Liver (tissue), 9 donors: ENCODE measurements around the gene CLIP1. TPM values are rescaled to one million over a fixed set of nuclear protein-coding genes. Genes with fewer than 3 reads are reported as not detected.

Experiments used
- DNase-seq: peaks from one replicate; pipeline ENCODE4 v3.0.0-alpha.2; 2017; ENCODE audit warnings: low spot score
- H3K27ac ChIP-seq, 2 donors: one replicate each; pipeline ENCODE4 v1.7.0; 2013; ENCODE audit warnings: inconsistent platforms in 2 of 2, low read length in 2 of 2, control low read depth in 1 of 2, low read depth in 1 of 2, mild to moderate bottlenecking in 1 of 2
- H3K27me3 ChIP-seq, 4 donors: one replicate each; pipeline versions ENCODE4 v1.6.1 to v1.7.0; 2013; ENCODE audit warnings: low read length in 3 of 4, inconsistent platforms in 1 of 4, mild to moderate bottlenecking in 1 of 4, moderate library complexity in 1 of 4; ENCODE audit not compliant: control insufficient read depth in 4 of 4, insufficient read depth in 4 of 4
- H3K36me3 ChIP-seq, 4 donors: one replicate each; pipeline versions ENCODE4 v1.6.1 to v1.7.0; 2013; ENCODE audit warnings: low read length in 3 of 4, mild to moderate bottlenecking in 3 of 4, low read depth in 1 of 4, moderate library complexity in 1 of 4; ENCODE audit not compliant: control insufficient read depth in 4 of 4, insufficient read depth in 3 of 4
- H3K4me1 ChIP-seq, 4 donors: one replicate each; pipeline versions ENCODE4 v1.6.1 to v1.7.0; 2013; ENCODE audit warnings: low read length in 3 of 4, mild to moderate bottlenecking in 3 of 4, moderate library complexity in 1 of 4; ENCODE audit not compliant: control insufficient read depth in 4 of 4, insufficient read depth in 4 of 4
- H3K4me3 ChIP-seq, 3 donors: one replicate each; pipeline versions ENCODE4 v1.6.1 to v1.7.0; 2013; ENCODE audit warnings: low read length in 3 of 3, control low read depth in 1 of 3, low read depth in 1 of 3, mild to moderate bottlenecking in 1 of 3
- H3K9ac ChIP-seq, 2 donors: one replicate each; pipeline ENCODE4 v1.7.0; 2013; ENCODE audit warnings: low read length in 2 of 2, mild to moderate bottlenecking in 2 of 2, moderate library complexity in 2 of 2, control low read depth in 1 of 2, low read depth in 1 of 2
- H3K9me3 ChIP-seq, 4 donors: one replicate each; pipeline versions ENCODE4 v1.6.1 to v1.7.0; 2013; ENCODE audit warnings: low read length in 3 of 4; ENCODE audit not compliant: control insufficient read depth in 4 of 4
- ATF3 ChIP-seq: IDR thresholded peaks from 2 replicates; pipeline ENCODE4 v1.6.1; 2016; ENCODE audit warnings: antibody characterized with exemption
- CTCF ChIP-seq: fragments of 150-350 bp; IDR thresholded peaks from 2 replicates; pipeline ENCODE4 v1.5.1; 2017; ENCODE audit warnings: improper control_type of control experiment, low read depth, low read length; ENCODE audit not compliant: missing input control
- FOXA1 ChIP-seq: IDR thresholded peaks from 2 replicates; pipeline ENCODE4 v1.6.1; 2016; ENCODE audit warnings: antibody characterized with exemption
- FOXA2 ChIP-seq: IDR thresholded peaks from 2 replicates; pipeline ENCODE4 v1.6.1; 2016; ENCODE audit warnings: antibody characterized with exemption
- GABPA ChIP-seq, 2 donors: IDR thresholded peaks in 1 of 2; conservative IDR thresholded peaks in 1 of 2; 2 replicates each; pipeline ENCODE4 v1.6.1; 2016; ENCODE audit warnings: antibody characterized with exemption in 2 of 2, mild to moderate bottlenecking in 1 of 2, moderate library complexity in 1 of 2
- HNF4A ChIP-seq, 2 donors: conservative IDR thresholded peaks; 2 replicates each; pipeline ENCODE4 v1.6.1; 2016; ENCODE audit warnings: antibody characterized with exemption in 2 of 2, mild to moderate bottlenecking in 2 of 2
- HNF4G ChIP-seq: IDR thresholded peaks from 2 replicates; pipeline ENCODE4 v1.6.1; 2016; ENCODE audit warnings: antibody characterized with exemption
- JUND ChIP-seq, 2 donors: IDR thresholded peaks; 2 replicates each; pipeline ENCODE4 v1.6.1; 2016; ENCODE audit warnings: antibody characterized with exemption in 2 of 2
- MAX ChIP-seq: IDR thresholded peaks from 2 replicates; pipeline ENCODE4 v1.6.1; 2016; ENCODE audit warnings: antibody characterized with exemption
- REST ChIP-seq: IDR thresholded peaks from 2 replicates; pipeline ENCODE4 v1.6.1; 2016; ENCODE audit warnings: antibody characterized with exemption, mild to moderate bottlenecking
- SP1 ChIP-seq: IDR thresholded peaks from 2 replicates; pipeline ENCODE4 v1.6.1; 2018; ENCODE audit warnings: antibody characterized with exemption, mild to moderate bottlenecking
- YY1 ChIP-seq: IDR thresholded peaks from 2 replicates; pipeline ENCODE4 v1.6.1; 2016; ENCODE audit warnings: antibody characterized with exemption, mild to moderate bottlenecking
- WGBS: extraction: QIAGEN DNeasy Blood & Tissue Kit; methylation state at CpG from one replicate; pipeline ENCODE4 v1.1.7; 2013; 5-methylcytosine and 5-hydroxymethylcytosine counted together
- polyA plus RNA-seq, 2 donors: library from polyadenylated mRNA; stranded (reverse) in 1 of 2; unstranded in 1 of 2; fragments of 200-250 nt in 1 of 2; fragments of >200 nt in 1 of 2; fragmentation: Nextera tagmentation in 1 of 2; extraction: Ambion mirVana in 1 of 2; gene quantifications; one replicate each; pipeline versions ENCODE4 v1.2.1 to v1.2.3, GENCODE V29; 2013 to 2015
- total RNA-seq, 2 donors: library from RNA; depleted of rRNA; stranded (reverse); fragments of >200 nt; gene quantifications; one replicate each; pipeline ENCODE4 v1.2.3, GENCODE V29; 2014
- donor health status: healthy.
- donor health status: healthy.
- donor health status: healthy.
- donor health status: healthy.
- donor health status: healthy.

The CLIP1 gene
- total and polyA plus RNA-seq, 4 donors, result 13.0 to 41.9 (median 26.0) TPM

- TF ChIP-seq GABPA (IDR thresholded peaks at IDR 0.05 in 1 of 2, conservative IDR thresholded peaks at IDR 0.05 in 1 of 2), result no peak
- TF ChIP-seq ATF3, result no peak
- no peak for TF ChIP-seq MAX
- TF ChIP-seq FOXA2, result no peak
- TF ChIP-seq YY1, result no peak
- TF ChIP-seq CTCF, result no peak
- TF ChIP-seq REST, result no peak
- TF ChIP-seq FOXA1, result no peak
- no peak for TF ChIP-seq HNF4G
- no peak for TF ChIP-seq HNF4A (conservative IDR thresholded peaks at IDR 0.05)
- TF ChIP-seq JUND (IDR thresholded peaks at IDR 0.05), result no peak
- no peak for TF ChIP-seq SP1
- Histone ChIP-seq H3K9ac (no peak overlapping the region), H3K4me3 (no peak overlapping the region), H3K9me3 (no peaks in the 10 kb centered on the region), H3K4me1 (peaks cover 0 to 9% (median 4%) of the 10 kb centered on the region in 4 donors), H3K27me3 (no peaks in the 10 kb centered on the region), H3K36me3 (peaks cover 11 to 50% (median 32%) of the 10 kb centered on the region in 4 donors), H3K27ac (no peak overlapping the region)
- 96% methylated on average over 11 of the region's 11 CpGs for WGBS
- DNase-seq, result no peak
These were observed 66.8 kb downstream of the CLIP1 start for GRCh38 chr12:122355706-122356105.

- no peak for DNase-seq
- peaks cover 0 to 14% (median 8%) of the 10 kb centered on the region in 4 donors for H3K4me1 ChIP-seq
- no peak overlapping the region for H3K9ac ChIP-seq
- 96% methylated on average over 24 of the region's 24 CpGs for WGBS
- H3K36me3 ChIP-seq, result peaks cover 10 to 45% (median 30%) of the 10 kb centered on the region in 4 donors
- H3K9me3 ChIP-seq, result no peaks in the 10 kb centered on the region
- no peak overlapping the region for H3K4me3 ChIP-seq
- H3K27ac ChIP-seq, result no peak overlapping the region
- no peak for TF ChIP-seq MAX
- no peak for TF ChIP-seq FOXA1
- no peaks in the 10 kb centered on the region for H3K27me3 ChIP-seq
These were observed 67.4 kb downstream of the CLIP1 start for GRCh38 chr12:122354958-122355641.
